Measurements from ENCODE around the gene SORCS2.

DNA sequence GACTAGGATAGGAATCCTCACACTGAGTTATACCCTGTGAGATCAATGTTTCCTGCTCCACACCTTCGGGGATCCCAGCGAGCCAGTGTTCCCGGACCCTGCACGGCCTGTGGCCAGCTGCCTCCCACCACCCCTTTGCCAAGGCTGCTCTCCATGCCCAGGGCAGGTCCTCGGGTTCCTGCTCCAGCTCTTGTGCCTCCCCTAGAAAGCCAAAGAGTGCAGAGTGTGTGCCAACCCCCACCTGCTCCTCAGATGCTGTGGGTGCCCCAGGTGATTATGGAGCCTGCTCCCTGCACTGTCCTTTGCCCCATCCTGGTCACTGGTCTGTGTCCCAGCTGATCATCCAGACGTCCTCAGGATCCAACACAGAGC is 500.9 kb downstream of the SORCS2 start:
- TF ChIP-seq, protein P1, sequence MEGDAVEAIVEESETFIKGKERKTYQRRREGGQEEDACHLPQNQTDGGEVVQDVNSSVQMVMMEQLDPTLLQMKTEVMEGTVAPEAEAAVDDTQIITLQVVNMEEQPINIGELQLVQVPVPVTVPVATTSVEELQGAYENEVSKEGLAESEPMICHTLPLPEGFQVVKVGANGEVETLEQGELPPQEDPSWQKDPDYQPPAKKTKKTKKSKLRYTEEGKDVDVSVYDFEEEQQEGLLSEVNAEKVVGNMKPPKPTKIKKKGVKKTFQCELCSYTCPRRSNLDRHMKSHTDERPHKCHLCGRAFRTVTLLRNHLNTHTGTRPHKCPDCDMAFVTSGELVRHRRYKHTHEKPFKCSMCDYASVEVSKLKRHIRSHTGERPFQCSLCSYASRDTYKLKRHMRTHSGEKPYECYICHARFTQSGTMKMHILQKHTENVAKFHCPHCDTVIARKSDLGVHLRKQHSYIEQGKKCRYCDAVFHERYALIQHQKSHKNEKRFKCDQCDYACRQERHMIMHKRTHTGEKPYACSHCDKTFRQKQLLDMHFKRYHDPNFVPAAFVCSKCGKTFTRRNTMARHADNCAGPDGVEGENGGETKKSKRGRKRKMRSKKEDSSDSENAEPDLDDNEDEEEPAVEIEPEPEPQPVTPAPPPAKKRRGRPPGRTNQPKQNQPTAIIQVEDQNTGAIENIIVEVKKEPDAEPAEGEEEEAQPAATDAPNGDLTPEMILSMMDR (conservative IDR thresholded peaks at IDR 0.05; ENCODE audit: low read depth, low read length): no peak
- no peak for TF ChIP-seq EZH2 (IDR thresholded peaks at IDR 0.05; ENCODE audit: borderline replicate concordance, low read depth, low read length, poor library complexity, severe bottlenecking)

All from A673 (cell line).